Measurements from ENCODE around the gene JARID2. TPM values are rescaled to one million over a fixed set of nuclear protein-coding genes. Genes with fewer than 3 reads are reported as not detected.

Gene JARID2
- total and polyA plus RNA-seq, 2 of the 13 experiments (the other 11 are each of a cell fraction or from before 2014, with no cell fraction given): 7.5 to 10.3 TPM

- TF ChIP-seq, protein P1, sequence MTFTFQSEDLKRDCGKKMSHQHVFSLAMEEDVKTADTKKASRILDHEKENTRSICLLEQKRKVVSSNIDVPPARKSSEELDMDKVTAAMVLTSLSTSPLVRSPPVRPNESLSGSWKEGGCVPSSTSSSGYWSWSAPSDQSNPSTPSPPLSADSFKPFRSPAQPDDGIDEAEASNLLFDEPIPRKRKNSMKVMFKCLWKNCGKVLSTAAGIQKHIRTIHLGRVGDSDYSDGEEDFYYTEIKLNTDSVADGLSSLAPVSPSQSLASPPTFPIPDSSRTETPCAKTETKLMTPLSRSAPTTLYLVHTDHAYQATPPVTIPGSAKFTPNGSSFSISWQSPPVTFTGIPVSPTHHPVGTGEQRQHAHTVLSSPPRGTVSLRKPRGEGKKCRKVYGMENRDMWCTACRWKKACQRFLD (CRISPR knock-in tag; IDR thresholded peaks at IDR 0.05; ENCODE audit: borderline replicate concordance): no peak
- TF ChIP-seq, protein P2, sequence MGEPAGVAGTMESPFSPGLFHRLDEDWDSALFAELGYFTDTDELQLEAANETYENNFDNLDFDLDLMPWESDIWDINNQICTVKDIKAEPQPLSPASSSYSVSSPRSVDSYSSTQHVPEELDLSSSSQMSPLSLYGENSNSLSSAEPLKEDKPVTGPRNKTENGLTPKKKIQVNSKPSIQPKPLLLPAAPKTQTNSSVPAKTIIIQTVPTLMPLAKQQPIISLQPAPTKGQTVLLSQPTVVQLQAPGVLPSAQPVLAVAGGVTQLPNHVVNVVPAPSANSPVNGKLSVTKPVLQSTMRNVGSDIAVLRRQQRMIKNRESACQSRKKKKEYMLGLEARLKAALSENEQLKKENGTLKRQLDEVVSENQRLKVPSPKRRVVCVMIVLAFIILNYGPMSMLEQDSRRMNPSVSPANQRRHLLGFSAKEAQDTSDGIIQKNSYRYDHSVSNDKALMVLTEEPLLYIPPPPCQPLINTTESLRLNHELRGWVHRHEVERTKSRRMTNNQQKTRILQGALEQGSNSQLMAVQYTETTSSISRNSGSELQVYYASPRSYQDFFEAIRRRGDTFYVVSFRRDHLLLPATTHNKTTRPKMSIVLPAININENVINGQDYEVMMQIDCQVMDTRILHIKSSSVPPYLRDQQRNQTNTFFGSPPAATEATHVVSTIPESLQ (CRISPR knock-in tag; conservative IDR thresholded peaks at IDR 0.05): no peak
- TF ChIP-seq HOXD1 (CRISPR knock-in tag; IDR thresholded peaks at IDR 0.05) (no peak), HMGXB3 (CRISPR knock-in tag; IDR thresholded peaks at IDR 0.05; ENCODE audit: borderline replicate concordance) (no peak), HIVEP1 (CRISPR knock-in tag; IDR thresholded peaks at IDR 0.05) (no peak), HNRNPK (IDR thresholded peaks at IDR 0.05; ENCODE audit: low read depth, low read length, poor library complexity, severe bottlenecking) (no peak), ZFP36L1 (CRISPR knock-in tag; IDR thresholded peaks at IDR 0.05) (no peak), KLF9 (CRISPR knock-in tag; IDR thresholded peaks at IDR 0.05; ENCODE audit: low read depth) (no peak), SOX5 (CRISPR knock-in tag; IDR thresholded peaks at IDR 0.05; ENCODE audit: borderline replicate concordance) (no peak), RNF2 (conservative IDR thresholded peaks at IDR 0.05; ENCODE audit: low read depth) (no peak), KDM1A (CRISPR knock-in tag; IDR thresholded peaks at IDR 0.05) (no peak), ZNF761 (CRISPR knock-in tag; conservative IDR thresholded peaks at IDR 0.05) (no peak), ATF7 (IDR thresholded peaks at IDR 0.05) (no peak), ATF7 (CRISPR knock-in tag; IDR thresholded peaks at IDR 0.05) (no peak), RBM22 (optimal IDR thresholded peaks at IDR 0.05; ENCODE audit: low read length) (no peak)
Measured at GRCh38 chr6:15360300-15360699, 114.4 kb downstream of the JARID2 start (continued).

All from HepG2 (cell line).